ENCODE results near the gene RAB6A. TPM values are rescaled to one million over a fixed set of nuclear protein-coding genes. Genes with fewer than 3 reads are reported as not detected.
A peak's percentile ranks its signal among the peaks of the same experiment; 100 is the strongest.

Gene RAB6A
- total RNA-seq, 2 donors from 2014 or later, result 63.6 to 73.7 TPM

DNA sequence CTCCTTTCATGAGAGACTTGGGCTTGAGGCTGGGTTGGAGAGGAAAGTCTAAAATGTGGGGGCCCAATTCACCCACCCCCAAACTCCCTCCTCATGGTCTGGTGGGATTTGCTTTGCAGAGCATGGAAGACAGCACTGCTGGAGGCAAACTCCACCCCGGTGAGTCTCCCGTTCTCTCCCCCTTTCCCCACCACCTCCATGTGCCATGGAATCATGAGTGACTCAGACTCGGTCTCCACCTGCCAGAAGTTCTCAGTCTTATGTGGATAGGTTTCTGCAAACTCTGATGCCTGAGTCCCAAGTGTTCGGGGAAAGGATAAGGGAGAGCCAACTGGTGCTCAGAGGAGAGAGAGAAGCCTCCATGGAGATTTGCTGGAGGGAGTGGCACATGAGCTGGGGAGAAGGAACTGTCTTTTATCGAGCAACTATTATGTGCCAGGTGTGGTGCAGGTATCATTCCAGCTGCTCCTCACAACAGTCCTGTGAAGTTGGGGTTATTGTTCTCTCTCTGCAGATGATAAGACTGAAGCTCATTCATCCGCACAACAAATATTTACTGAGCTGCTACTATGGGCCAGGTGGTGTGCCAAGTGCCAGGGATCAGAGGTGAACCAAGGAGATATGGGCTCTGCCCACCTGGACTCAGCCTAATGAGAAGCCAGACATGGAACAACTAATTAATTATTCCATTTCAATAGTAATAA lies 107.9 kb downstream of the RAB6A start:
- Mint-ChIP-seq H3K9me3 (no peaks in the 10 kb centered on the region), H3K4me1 (ENCODE audit: low read depth) (peaks cover 4% of the 10 kb centered on the region), H3K27ac (no peak overlapping the region), H3K36me3 (ENCODE audit: insufficient read depth in 2 of 2) (no peaks in the 10 kb centered on the region), H3K4me3 (no peak overlapping the region), H3K27me3 (ENCODE audit: low read depth) (no peaks in the 10 kb centered on the region)
- no peak for ATAC-seq (replicated peaks in 1 of 2)
- DNase-seq, result no peak

- peaks cover 13% of the 10 kb centered on the region for H3K4me1 Mint-ChIP-seq (ENCODE audit: low read depth)
- no peaks in the 10 kb centered on the region for H3K27me3 Mint-ChIP-seq (ENCODE audit: low read depth)
- DNase-seq, result no peak
- H3K36me3 Mint-ChIP-seq (ENCODE audit: insufficient read depth in 2 of 2), result no peaks in the 10 kb centered on the region
- no peaks in the 10 kb centered on the region for H3K9me3 Mint-ChIP-seq
- H3K27ac Mint-ChIP-seq, result no peak overlapping the region
- H3K4me3 Mint-ChIP-seq, result no peak overlapping the region
- ATAC-seq (replicated peaks in 1 of 2), result no peak
Observed at GRCh38 chr11:73652046-73652730, 108.7 kb downstream of the RAB6A start.

GRCh38 chr11:73651661-73652045 lies 109.2 kb downstream of the RAB6A start:
- Mint-ChIP-seq H3K36me3 (ENCODE audit: insufficient read depth in 2 of 2) (no peaks in the 10 kb centered on the region), H3K4me1 (ENCODE audit: low read depth) (peaks cover 18% of the 10 kb centered on the region), H3K27ac (no peak overlapping the region), H3K4me3 (no peak overlapping the region), H3K9me3 (no peaks in the 10 kb centered on the region), H3K27me3 (ENCODE audit: low read depth) (no peaks in the 10 kb centered on the region)
- ATAC-seq (replicated peaks in 1 of 2) (no peak), DNase-seq (no peak)

- no peak for ATAC-seq (replicated peaks in 1 of 2)
- H3K36me3 Mint-ChIP-seq (ENCODE audit: insufficient read depth in 2 of 2), result no peaks in the 10 kb centered on the region
Observed at GRCh38 chr11:73651252-73651651, 109.6 kb downstream of the RAB6A start.

GRCh38 chr11:73650400-73650799 lies 110.5 kb downstream of the RAB6A start:
- Mint-ChIP-seq H3K27ac (no peak overlapping the region), H3K27me3 (ENCODE audit: low read depth) (no peaks in the 10 kb centered on the region), H3K9me3 (no peaks in the 10 kb centered on the region), H3K36me3 (ENCODE audit: insufficient read depth in 2 of 2) (no peaks in the 10 kb centered on the region), H3K4me3 (no peak overlapping the region), H3K4me1 (ENCODE audit: low read depth) (peaks cover 20% of the 10 kb centered on the region)
- no peak for ATAC-seq (replicated peaks in 1 of 2)
- DNase-seq, result no peak

More at GRCh38 chr11:73651252-73651651, 109.6 kb downstream of the RAB6A start:
- Mint-ChIP-seq H3K9me3 (no peaks in the 10 kb centered on the region), H3K4me3 (no peak overlapping the region), H3K27ac (no peak overlapping the region), H3K27me3 (ENCODE audit: low read depth) (no peaks in the 10 kb centered on the region), H3K4me1 (ENCODE audit: low read depth) (peaks cover 20% of the 10 kb centered on the region)
- DNase-seq, result no peak

- no peak for ATAC-seq (replicated peaks in 1 of 2)
- H3K36me3 Mint-ChIP-seq (ENCODE audit: insufficient read depth in 2 of 2), result no peaks in the 10 kb centered on the region
- H3K27ac Mint-ChIP-seq, result no peak overlapping the region
- no peaks in the 10 kb centered on the region for H3K27me3 Mint-ChIP-seq (ENCODE audit: low read depth)
- no peak for DNase-seq
- no peak overlapping the region for H3K4me3 Mint-ChIP-seq
- no peaks in the 10 kb centered on the region for H3K9me3 Mint-ChIP-seq
- peaks cover 20% of the 10 kb centered on the region for H3K4me1 Mint-ChIP-seq (ENCODE audit: low read depth)
Observed at GRCh38 chr11:73649206-73649605, 111.7 kb downstream of the RAB6A start.

DNA sequence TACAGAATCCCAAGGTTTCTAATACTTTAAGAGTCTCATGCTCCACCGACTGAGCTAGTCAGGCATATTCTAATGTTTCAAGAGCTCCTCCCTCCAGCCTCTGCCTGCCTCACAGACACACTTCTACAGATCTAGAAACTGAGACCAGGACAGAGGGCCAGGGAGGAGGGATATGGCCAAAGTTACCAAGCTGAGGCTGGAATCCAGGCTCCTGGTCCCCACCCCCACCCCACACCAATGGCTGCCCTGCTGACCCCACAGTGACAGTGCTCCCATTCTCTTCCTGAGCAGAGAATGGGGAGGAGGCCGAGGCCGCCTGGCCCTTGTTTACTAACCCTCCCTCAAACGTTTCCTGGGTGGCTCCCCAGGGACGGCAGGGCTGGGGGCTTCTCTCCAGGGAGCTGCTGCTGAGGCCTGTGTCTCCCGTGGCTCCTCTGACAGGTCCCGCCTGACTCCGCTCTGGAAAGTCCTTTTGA lies 112.3 kb downstream of the RAB6A start:
- Mint-ChIP-seq H3K27me3 (ENCODE audit: low read depth) (no peaks in the 10 kb centered on the region), H3K27ac (no peak overlapping the region), H3K4me1 (ENCODE audit: low read depth) (peaks cover 20% of the 10 kb centered on the region), H3K9me3 (no peaks in the 10 kb centered on the region), H3K4me3 (no peak overlapping the region), H3K36me3 (ENCODE audit: insufficient read depth in 2 of 2) (no peaks in the 10 kb centered on the region)
- DNase-seq (no peak), ATAC-seq (replicated peaks in 1 of 2) (no peak)

GRCh38 chr11:73648121-73648520 lies 112.8 kb downstream of the RAB6A start:
- no peak overlapping the region for H3K27ac Mint-ChIP-seq
- H3K4me3 Mint-ChIP-seq, result peak overlapping the region; percentile 80 to 85
- no peaks in the 10 kb centered on the region for H3K9me3 Mint-ChIP-seq
- peaks cover 20% of the 10 kb centered on the region for H3K4me1 Mint-ChIP-seq (ENCODE audit: low read depth)
- no peak for ATAC-seq (replicated peaks in 1 of 2)
- no peaks in the 10 kb centered on the region for H3K27me3 Mint-ChIP-seq (ENCODE audit: low read depth)
- H3K36me3 Mint-ChIP-seq (ENCODE audit: insufficient read depth in 2 of 2), result no peaks in the 10 kb centered on the region
- no peak for DNase-seq

- Mint-ChIP-seq H3K27me3 (ENCODE audit: low read depth) (no peaks in the 10 kb centered on the region), H3K27ac (no peak overlapping the region)
Observed at GRCh38 chr11:73647459-73648100, 113.3 kb downstream of the RAB6A start.

GRCh38 chr11:73645972-73646631 lies 114.8 kb downstream of the RAB6A start, which contains the start of gene PLEKHB1:
PLEKHB1 (plus strand) TSS chr11:73646581; CDS start chr11:73646609, 28 bp downstream.
- peak within 1 kb of the TSS; percentile 80 to 85 for H3K4me3 Mint-ChIP-seq
- DNase-seq (no peak), ATAC-seq (replicated peaks in 1 of 2) (no peak)
- peaks cover 20% of the 10 kb centered on the region for H3K4me1 Mint-ChIP-seq (ENCODE audit: low read depth)
- no peaks in the 10 kb centered on the region for H3K36me3 Mint-ChIP-seq (ENCODE audit: insufficient read depth in 2 of 2)
- no peaks in the 10 kb centered on the region for H3K27me3 Mint-ChIP-seq (ENCODE audit: low read depth)
- H3K27ac Mint-ChIP-seq, result no peak within 1 kb of the TSS
- no peaks in the 10 kb centered on the region for H3K9me3 Mint-ChIP-seq

More at GRCh38 chr11:73647459-73648100, 113.3 kb downstream of the RAB6A start:
- Mint-ChIP-seq H3K4me3 (peak overlapping the region; percentile 80 to 85), H3K36me3 (ENCODE audit: insufficient read depth in 2 of 2) (no peaks in the 10 kb centered on the region), H3K9me3 (no peaks in the 10 kb centered on the region), H3K4me1 (ENCODE audit: low read depth) (peaks cover 20% of the 10 kb centered on the region)
- peak; percentile 94 to 95 for DNase-seq
- peak; percentile 99 to 100 for ATAC-seq (replicated peaks in 1 of 2)

DNA sequence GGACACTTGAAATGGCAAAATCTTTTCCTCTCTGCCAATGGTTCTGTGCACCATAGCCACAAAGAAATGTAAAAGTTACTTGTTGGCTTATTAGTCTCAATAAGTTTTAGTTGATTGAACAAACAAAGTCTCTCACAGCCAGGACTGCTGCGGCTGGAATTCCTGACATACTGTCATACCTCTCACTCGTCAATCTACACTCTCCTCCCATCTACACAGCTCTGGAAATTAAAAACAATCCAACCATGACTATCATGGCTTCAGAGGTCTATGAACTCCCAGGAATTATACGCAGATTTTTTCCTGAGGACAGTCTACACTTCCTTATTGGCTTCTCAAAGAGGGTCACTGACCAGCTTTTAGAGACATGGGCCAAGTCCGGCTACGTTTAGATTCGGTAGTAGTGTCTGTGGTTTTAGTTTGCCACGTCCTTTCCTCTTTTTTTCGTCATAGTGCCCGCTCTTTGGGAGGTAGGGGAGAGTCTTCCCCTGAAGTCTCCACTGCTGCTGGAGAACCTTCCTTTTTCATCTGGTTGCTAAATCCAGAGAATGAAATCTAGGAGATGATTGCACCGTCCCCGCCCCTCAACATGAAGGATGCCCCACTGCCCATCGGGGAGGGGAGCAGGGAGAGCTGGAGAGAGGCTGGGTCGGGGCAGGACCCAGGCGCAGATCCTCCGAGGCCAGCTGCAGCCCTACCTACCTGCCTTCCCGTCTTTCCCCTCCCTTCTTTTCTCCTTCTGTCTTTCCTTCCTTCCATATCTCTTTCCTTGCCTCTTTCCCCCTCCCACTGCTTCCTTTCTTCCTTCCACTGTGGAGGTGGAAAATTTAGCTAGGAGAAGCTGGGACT lies 115.5 kb downstream of the RAB6A start:
- H3K36me3 Mint-ChIP-seq (ENCODE audit: insufficient read depth in 2 of 2), result no peaks in the 10 kb centered on the region
- ATAC-seq (replicated peaks in 1 of 2) (no peak), DNase-seq (no peak)
- H3K27ac Mint-ChIP-seq, result no peak overlapping the region
- H3K27me3 Mint-ChIP-seq (ENCODE audit: low read depth), result no peaks in the 10 kb centered on the region
- H3K9me3 Mint-ChIP-seq, result no peaks in the 10 kb centered on the region
- H3K4me1 Mint-ChIP-seq (ENCODE audit: low read depth), result peaks cover 26% of the 10 kb centered on the region
- no peak overlapping the region for H3K4me3 Mint-ChIP-seq

GRCh38 chr11:73641668-73642067 lies 119.2 kb downstream of the RAB6A start:
- ATAC-seq (replicated peaks in 1 of 2) (no peak), DNase-seq (no peak)
- no peaks in the 10 kb centered on the region for H3K36me3 Mint-ChIP-seq (ENCODE audit: insufficient read depth in 2 of 2)
- H3K27ac Mint-ChIP-seq, result no peak overlapping the region
- H3K4me1 Mint-ChIP-seq (ENCODE audit: low read depth), result peaks cover 10% of the 10 kb centered on the region
- no peak overlapping the region for H3K4me3 Mint-ChIP-seq
- no peaks in the 10 kb centered on the region for H3K27me3 Mint-ChIP-seq (ENCODE audit: low read depth)
- H3K9me3 Mint-ChIP-seq, result no peaks in the 10 kb centered on the region
